Stomach smooth muscle (tissue), 2 donors: Measurements from ENCODE around the gene GPR33.
"Not testable (repeated sequence)": the region's sequence is repeated elsewhere in the genome, so short reads cannot be mapped to it uniquely, and the experiment has no call there.

ENCODE experiments used
- H3K27ac ChIP-seq: one replicate; pipeline ENCODE4 v1.7.0; 2013; ENCODE audit warnings: mild to moderate bottlenecking, low read length, inconsistent platforms
- H3K27me3 ChIP-seq, 2 donors: one replicate each; pipeline ENCODE4 v1.7.0; 2013; ENCODE audit warnings: low read length in 2 of 2; ENCODE audit not compliant: insufficient read depth in 2 of 2, control insufficient read depth in 1 of 2
- H3K36me3 ChIP-seq, 2 donors: one replicate each; pipeline ENCODE4 v1.7.0; 2013; ENCODE audit warnings: low read length in 2 of 2; ENCODE audit not compliant: control insufficient read depth in 2 of 2, insufficient read depth in 2 of 2
- H3K4me1 ChIP-seq: one replicate; pipeline ENCODE4 v1.7.0; 2013; ENCODE audit warnings: low read length; ENCODE audit not compliant: control insufficient read depth, insufficient read depth
- H3K4me3 ChIP-seq, 2 donors: one replicate each; pipeline ENCODE4 v1.7.0; 2013; ENCODE audit warnings: low read length in 2 of 2
- H3K9ac ChIP-seq, 2 donors: one replicate each; pipeline ENCODE4 v1.7.0; 2013; ENCODE audit warnings: low read length in 2 of 2, mild to moderate bottlenecking in 1 of 2
- H3K9me3 ChIP-seq, 2 donors: one replicate each; pipeline ENCODE4 v1.7.0; 2013; ENCODE audit warnings: low read length in 2 of 2; ENCODE audit not compliant: control insufficient read depth in 2 of 2
- donor health status: healthy.
- donor health status: Pancreatic carcinoma.

GPR33 gene

DNA sequence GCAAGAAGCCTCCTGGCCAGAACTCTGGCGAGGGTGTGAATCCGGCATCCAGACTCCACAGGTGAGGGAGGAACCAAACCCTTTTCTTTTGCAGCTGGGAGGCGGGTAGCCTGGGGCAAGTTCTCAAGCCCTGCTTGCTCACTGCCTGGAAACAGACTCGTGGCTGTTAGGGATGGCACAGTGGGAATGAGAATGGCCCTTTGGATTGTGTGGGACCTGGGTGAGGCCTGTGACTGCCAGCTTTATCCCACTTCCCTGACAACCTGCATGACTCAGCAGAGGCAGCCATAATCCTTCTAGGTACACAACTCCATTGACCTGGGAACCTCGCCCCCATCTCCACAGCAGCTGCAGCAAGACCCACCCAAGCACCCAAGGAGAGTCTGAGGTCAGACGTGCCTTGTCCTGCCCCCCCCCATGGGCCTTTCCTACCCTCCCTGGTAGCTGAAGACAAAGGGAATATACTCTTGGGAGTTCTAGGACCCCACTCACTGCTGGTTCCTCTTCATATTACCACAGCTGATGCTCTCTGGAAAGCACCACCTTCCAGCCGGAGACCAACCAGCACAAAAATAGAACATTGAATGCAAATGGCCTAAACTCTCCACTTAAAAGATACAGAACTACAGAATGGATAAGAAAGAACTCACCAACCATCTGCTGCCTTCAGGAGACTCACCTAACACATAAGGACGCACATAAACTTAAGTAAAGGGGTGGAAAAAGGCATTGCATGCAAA is 5.1 kb upstream of the GPR33 start:
- H3K27me3 ChIP-seq, result no peaks in the 10 kb centered on the region
- no peaks in the 10 kb centered on the region for H3K36me3 ChIP-seq
- no peak overlapping the region for H3K9ac ChIP-seq
- H3K4me1 ChIP-seq, result no peaks in the 10 kb centered on the region
- no peak overlapping the region for H3K4me3 ChIP-seq
- H3K9me3 ChIP-seq, result no peaks in the 10 kb centered on the region
- no peak overlapping the region for H3K27ac ChIP-seq

- Histone ChIP-seq H3K4me1 (no peaks in the 10 kb centered on the region), H3K27ac (no peak overlapping the region), H3K4me3 (no peak overlapping the region), H3K9me3 (no peaks in the 10 kb centered on the region), H3K27me3 (no peaks in the 10 kb centered on the region), H3K36me3 (no peaks in the 10 kb centered on the region), H3K9ac (no peak overlapping the region)
Measured at GRCh38 chr14:31489691-31490090, 1.9 kb upstream of the GPR33 start.

DNA sequence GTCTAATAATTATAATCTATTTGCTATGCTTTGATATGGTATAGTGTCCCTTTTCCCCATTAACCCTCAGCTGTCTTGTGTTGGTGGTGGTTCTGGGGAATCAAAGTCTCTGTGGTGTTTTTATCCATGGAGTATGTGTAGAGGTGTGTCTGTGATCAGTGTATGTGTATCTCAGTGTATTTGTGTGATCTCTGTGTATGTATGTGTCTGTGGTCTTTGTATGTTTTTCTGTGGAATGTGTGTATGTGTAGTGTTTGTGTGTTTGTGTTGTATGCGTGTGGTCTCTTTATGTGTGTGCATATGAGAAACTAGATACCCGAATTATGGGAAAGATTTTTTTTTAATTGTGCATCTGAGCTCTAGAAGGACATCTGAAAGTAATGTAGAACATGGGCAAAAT is 1.1 kb downstream of the GPR33 start:
- no peak overlapping the region for H3K9ac ChIP-seq

GRCh38 chr14:31484754-31485153 is 3.1 kb downstream of the GPR33 start:
- no peaks in the 10 kb centered on the region for H3K36me3 ChIP-seq
- no peaks in the 10 kb centered on the region for H3K4me1 ChIP-seq
- H3K27ac ChIP-seq, result no peak overlapping the region

More for the DNA sequence above, 1.1 kb downstream of the GPR33 start:
- Histone ChIP-seq H3K36me3 (no peaks in the 10 kb centered on the region), H3K4me3 (no peak overlapping the region), H3K4me1 (no peaks in the 10 kb centered on the region), H3K27me3 (no peaks in the 10 kb centered on the region), H3K9me3 (no peaks in the 10 kb centered on the region), H3K27ac (no peak overlapping the region)

DNA sequence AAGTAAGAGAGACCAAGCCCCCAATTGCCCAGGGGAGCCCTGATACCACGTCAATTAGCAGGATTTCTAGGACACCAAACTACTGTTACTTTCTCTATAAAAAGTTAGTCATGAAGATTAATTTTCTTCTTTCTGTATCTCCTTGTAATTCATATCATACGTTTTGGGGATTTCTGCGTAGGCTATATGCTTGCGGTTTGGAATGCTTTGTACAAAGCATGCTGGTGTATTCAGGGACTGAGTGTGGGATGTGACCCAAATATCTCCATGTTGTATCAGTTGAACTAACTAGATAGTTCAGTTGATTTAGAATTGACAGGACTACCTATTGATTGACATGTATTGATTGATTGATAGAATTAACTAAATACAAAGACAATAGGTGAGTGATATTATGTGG is 7.7 kb downstream of the GPR33 start:
- Histone ChIP-seq H3K4me3 (no peak overlapping the region), H3K9me3 (no peaks in the 10 kb centered on the region), H3K36me3 (no peaks in the 10 kb centered on the region), H3K4me1 (no peaks in the 10 kb centered on the region), H3K27ac (no peak overlapping the region), H3K9ac (no peak overlapping the region), H3K27me3 (no peaks in the 10 kb centered on the region)

More at GRCh38 chr14:31484754-31485153, 3.1 kb downstream of the GPR33 start:
- no peaks in the 10 kb centered on the region for H3K9me3 ChIP-seq
- no peaks in the 10 kb centered on the region for H3K27me3 ChIP-seq
- no peak overlapping the region for H3K9ac ChIP-seq
- H3K4me3 ChIP-seq, result no peak overlapping the region

DNA sequence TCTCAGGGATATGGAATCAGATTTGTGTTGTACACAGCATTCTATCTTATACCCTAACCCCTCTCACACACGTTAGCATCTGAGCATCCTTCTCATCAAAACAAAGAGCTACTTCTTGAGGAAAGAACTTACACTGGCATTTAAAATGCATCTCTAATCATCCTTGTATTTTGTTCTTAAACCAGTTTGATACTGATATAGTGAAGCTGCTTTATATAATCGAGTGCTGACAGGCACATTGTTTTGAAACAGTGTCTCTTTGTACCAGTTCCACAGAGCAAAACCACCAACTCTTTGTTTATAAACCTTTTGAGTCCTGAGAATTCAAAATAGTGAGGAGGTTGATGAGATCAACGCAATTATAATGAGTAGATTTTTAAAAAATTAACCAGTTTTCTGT is 8.8 kb downstream of the GPR33 start:
- Histone ChIP-seq H3K4me3 (no peak overlapping the region), H3K4me1 (no peaks in the 10 kb centered on the region)

DNA sequence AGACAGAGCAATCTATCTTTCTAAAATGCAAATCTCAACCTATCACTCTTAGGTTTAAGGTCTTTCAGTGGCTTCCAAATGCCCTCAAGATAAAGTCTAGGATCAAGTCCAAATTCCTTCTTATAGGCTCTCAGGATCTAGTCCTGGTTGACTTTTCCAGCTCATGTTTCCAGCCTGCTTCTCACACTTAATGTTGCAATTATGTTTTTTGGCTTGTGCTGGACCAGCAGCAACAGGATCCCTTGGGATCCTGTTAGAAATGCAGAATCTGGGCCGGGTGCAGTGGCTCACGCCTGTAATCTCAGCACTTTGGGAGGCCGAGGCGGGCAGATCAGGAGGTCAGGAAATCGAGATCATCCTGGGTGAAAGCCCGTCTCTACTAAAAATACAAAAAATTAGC is 10.6 kb downstream of the GPR33 start:
- Histone ChIP-seq H3K4me3 (no peak overlapping the region), H3K27ac (no peak overlapping the region), H3K9ac (no peak overlapping the region), H3K4me1 (no peaks in the 10 kb centered on the region), H3K9me3 (no peaks in the 10 kb centered on the region), H3K36me3 (no peaks in the 10 kb centered on the region), H3K27me3 (no peaks in the 10 kb centered on the region)

More for the DNA sequence above, 8.8 kb downstream of the GPR33 start:
- no peak overlapping the region for H3K9ac ChIP-seq
- no peaks in the 10 kb centered on the region for H3K27me3 ChIP-seq
- no peaks in the 10 kb centered on the region for H3K36me3 ChIP-seq
- no peak overlapping the region for H3K27ac ChIP-seq
- no peaks in the 10 kb centered on the region for H3K9me3 ChIP-seq

DNA sequence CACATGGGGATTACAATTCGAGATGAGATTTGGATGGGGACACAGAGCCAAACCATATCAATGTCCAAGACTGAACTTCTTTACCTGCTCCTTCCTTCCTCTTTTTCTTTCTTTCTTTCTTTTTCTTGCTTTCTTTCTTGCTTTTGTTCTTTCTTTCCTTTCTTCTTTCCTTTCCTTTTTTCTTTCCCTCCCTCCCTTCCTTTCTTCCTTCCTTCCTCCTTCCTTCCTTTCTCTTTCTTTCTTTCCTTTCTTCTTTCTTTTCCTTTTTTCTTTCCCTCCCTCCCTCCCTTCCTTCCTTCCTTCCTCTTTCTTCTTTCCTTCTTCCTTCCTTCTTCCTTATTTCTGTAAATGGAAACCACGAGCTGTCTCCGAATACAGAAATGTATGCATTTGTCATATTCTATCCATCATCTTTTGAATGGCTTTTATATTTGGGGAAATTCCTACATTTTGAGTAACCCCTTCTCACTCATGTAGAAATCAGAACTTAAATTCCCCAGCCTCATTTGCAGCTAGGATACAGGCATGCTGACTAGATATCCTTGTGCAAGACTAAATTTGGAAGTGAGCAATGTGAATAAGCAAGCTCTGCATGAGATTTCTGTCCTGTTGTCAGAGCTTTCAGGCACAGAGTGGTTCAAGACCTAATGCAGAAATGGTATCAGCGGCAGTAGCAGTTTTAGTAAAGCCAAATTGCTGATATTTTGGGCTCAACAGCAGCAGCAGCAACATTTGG is 11.5 kb downstream of the GPR33 start:
- H3K36me3 ChIP-seq, result no peaks in the 10 kb centered on the region
- H3K27me3 ChIP-seq, result no peaks in the 10 kb centered on the region
- no peaks in the 10 kb centered on the region for H3K9me3 ChIP-seq
- no peak overlapping the region for H3K27ac ChIP-seq
- no peak overlapping the region for H3K4me3 ChIP-seq
- H3K9ac ChIP-seq, result no peak overlapping the region
- no peaks in the 10 kb centered on the region for H3K4me1 ChIP-seq

GRCh38 chr14:31466554-31466953 is 21.3 kb downstream of the GPR33 start:
- Histone ChIP-seq H3K9ac (no peak overlapping the region), H3K27me3 (no peaks in the 10 kb centered on the region), H3K27ac (no peak overlapping the region), H3K4me1 (peaks cover 2% of the 10 kb centered on the region), H3K9me3 (no peaks in the 10 kb centered on the region), H3K4me3 (no peak overlapping the region), H3K36me3 (no peaks in the 10 kb centered on the region)

DNA sequence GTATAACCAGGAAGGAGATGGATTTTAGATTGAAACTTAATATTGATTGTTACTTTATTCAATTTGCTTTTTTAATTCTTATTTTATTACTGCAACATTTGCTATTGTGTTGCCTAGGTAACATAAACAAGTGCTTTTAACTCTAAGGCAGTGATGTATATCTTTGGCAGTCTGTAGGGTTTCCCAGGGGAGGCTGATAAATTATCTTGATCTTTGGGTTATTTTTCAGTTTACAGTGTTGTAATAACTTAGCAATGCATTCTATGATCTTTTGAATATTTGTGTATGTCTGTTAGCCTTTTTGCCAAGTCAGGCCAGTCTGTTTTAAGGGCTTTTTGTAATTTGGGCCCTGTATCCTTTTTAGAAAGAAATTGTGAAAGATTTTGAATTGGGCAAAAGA is 22.7 kb downstream of the GPR33 start:
- no peak overlapping the region for H3K9ac ChIP-seq
- H3K4me1 ChIP-seq, result peaks cover 2% of the 10 kb centered on the region
- no peaks in the 10 kb centered on the region for H3K36me3 ChIP-seq
- H3K9me3 ChIP-seq, result no peaks in the 10 kb centered on the region
- H3K4me3 ChIP-seq, result no peak overlapping the region
- H3K27me3 ChIP-seq, result no peaks in the 10 kb centered on the region
- no peak overlapping the region for H3K27ac ChIP-seq

DNA sequence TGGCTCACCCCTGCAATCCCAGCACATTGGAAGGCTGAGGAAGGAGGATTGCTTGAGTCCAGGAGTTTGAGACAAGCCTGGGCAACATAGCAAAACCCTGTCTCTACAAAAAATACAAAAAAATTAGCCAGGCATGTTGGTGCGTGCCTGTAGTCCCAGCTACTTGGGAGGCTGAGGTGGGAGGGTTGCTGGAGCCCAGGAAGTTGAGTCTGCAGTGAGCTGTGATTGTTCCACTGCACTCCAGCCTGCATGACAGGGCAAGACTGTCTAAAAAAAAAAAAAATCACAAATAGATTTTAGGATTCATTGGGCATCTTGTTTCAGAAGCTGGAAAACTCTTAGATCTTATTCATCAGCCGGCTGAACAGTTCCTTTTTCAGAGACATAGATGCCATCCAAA is 25.4 kb downstream of the GPR33 start:
- not testable (repeated sequence) for H3K27me3 ChIP-seq, H3K36me3 ChIP-seq, H3K4me1 ChIP-seq, H3K9ac ChIP-seq, H3K9me3 ChIP-seq, H3K27ac ChIP-seq, H3K4me3 ChIP-seq
